T-helper 1 cell treated with Interleukin-12 subunit alpha and Interleukin-12 subunit beta and Interleukin-4 antibody, amounts not matched to agents 30 ng/mL and 1 ng/mL, for 36 hours (primary cell): Measurements from ENCODE around the gene ID1. TPM values are rescaled to one million over a fixed set of nuclear protein-coding genes. Genes with fewer than 3 reads are reported as not detected.

ENCODE experiments used
- intact Hi-C: fragments of 100-400 bp; cut with micrococcal nuclease; formaldehyde crosslinking; loops from one replicate; pipeline ENCODE4 v1.15.1; 2024
- total RNA-seq: library from RNA; stranded (reverse); gene quantifications from 2 replicates; pipeline ENCODE4 v1.2.3, GENCODE V29; 2022

ID1 gene, protein sequence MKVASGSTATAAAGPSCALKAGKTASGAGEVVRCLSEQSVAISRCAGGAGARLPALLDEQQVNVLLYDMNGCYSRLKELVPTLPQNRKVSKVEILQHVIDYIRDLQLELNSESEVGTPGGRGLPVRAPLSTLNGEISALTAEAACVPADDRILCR
- total RNA-seq: 0.64 and 0.80 TPM in 2 replicates

DNA sequence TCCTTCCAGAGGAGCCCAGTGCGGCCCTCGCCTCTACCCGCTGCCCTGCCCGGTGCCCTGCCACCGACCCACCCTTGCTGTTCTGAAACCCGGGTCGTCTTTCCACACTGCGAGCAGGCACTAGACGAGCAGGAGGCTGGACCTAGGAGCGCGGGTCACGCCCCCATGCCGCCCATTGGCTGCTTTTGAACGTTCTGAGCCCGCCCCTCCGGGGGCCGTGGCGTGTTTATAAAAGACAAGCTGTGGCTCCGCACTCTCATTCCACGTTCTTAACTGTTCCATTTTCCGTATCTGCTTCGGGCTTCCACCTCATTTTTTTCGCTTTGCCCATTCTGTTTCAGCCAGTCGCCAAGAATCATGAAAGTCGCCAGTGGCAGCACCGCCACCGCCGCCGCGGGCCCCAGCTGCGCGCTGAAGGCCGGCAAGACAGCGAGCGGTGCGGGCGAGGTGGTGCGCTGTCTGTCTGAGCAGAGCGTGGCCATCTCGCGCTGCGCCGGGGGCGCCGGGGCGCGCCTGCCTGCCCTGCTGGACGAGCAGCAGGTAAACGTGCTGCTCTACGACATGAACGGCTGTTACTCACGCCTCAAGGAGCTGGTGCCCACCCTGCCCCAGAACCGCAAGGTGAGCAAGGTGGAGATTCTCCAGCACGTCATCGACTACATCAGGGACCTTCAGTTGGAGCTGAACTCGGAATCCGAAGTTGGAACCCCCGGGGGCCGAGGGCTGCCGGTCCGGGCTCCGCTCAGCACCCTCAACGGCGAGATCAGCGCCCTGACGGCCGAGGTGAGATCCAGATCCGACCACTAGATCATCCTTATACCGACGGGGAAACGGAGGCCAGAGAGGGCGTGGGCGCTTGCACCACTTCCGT, at the start of gene ID1:
TSS of gene ID1 (plus strand) at position 259 of the 871 bp plus-strand sequence. CDS start at position 358, 99 bp downstream.
- intact Hi-C loops: loop anchor here (1.0 to 2.0 kb wide), 6 partner anchors 8 to 144 kb away; partner anchors contain the start of gene HM13

- intact Hi-C loops: loop anchor here (1.0 kb wide), 5 partner anchors 10 to 164 kb away; partner anchors contain the start of gene HM13
Observed at GRCh38 chr20:31559704-31560093, 45.4 kb upstream of the ID1 start.

DNA sequence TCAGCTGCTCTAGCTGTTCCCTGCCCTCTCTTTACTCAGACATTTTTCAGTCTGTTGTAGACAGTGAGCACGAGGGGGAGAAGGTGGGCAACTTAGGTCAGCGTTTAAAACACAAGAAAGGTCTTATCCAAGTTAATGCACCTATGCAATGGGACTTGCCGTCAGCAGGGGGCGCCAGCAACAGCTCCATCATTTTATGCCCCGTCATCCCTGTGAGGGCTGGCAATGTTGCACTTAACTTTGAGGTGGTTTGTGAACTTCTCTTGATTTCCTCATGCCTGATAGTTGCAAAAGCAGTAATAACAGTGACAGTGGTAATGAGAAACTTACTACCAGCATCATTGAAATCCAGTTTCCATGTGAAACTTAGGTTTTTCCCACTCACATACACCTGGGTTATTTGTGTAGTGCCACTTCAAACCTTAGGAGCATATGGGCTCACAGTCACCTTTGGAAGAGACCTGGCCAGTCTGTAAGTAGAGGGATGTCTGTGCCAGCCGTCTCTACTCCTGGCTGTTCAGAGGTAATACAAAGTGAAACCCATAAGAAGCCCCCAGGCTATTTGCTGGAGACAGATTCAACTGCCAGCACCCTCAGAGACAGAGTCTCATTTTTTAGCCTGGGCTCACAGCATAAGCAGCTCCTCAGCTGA, 44.9 kb upstream of the ID1 start:
- intact Hi-C loops: loop anchor here (1.0 kb wide), 5 partner anchors 9 to 163 kb away; partner anchors contain the start of gene HM13

DNA sequence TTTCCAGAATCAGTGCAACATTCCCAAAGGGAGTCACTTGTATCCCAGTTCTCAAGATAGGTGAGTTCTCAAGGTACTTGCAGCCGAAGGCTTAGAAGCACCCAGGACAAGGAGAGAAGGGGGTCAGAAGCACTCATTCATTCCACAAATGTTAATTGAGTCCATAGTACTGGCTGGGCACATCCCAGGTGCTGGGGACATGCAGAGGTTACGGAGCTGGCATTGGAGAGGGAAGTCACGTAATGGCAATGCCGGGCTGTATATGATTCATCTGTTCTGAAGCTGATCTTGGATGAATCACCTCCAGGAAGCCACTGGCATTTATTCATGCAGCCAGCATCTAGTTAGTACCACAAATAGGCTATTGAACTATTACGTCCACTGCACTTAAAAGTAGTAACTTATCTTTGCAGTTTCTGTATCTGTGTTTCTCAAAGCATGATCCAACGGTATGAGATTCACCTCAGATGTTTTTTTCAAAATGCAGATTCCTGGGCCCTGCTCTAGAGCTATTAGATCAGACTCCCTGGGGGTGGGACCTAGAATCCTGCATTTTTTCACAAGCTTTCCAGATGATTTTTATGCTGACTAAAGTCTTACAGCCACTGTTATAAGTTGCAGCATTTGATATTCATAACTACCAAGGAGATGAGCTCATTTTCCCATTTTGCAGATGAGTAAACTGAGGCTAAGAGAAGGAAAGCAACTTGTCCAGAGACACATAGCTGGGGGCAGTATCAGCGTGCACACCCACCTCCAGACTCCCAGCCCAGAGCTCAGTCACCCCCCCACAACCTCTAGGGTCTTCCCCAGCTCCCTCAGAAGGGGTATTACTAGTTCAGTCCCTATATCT, 44.1 kb upstream of the ID1 start:
- intact Hi-C loops: loop anchor here (1.0 kb wide), 5 partner anchors 8 to 162 kb away; partner anchors contain the start of gene HM13

DNA sequence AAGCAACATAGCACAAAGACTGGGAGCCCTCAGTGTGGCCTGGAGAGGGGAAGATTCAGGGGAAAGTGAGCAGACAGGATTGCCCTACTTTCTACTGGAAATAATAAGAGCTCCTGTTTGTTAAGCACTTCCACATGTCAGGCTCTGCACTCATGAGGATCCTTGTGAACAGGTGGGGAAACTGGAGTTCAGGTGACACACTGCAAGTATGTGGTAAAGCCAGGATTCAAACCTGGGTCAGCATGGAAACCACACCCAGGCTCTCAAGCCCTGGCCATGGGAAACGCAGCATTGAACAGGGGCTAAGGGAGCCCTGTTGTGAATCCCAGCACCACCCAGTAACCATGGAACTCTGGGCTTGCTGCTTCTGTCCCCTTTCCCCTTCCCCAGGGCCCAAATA, 42.8 kb upstream of the ID1 start:
- intact Hi-C loops: no loop called here

- intact Hi-C loops: no loop called here
Observed at GRCh38 chr20:31564284-31564683, 40.8 kb upstream of the ID1 start.

DNA sequence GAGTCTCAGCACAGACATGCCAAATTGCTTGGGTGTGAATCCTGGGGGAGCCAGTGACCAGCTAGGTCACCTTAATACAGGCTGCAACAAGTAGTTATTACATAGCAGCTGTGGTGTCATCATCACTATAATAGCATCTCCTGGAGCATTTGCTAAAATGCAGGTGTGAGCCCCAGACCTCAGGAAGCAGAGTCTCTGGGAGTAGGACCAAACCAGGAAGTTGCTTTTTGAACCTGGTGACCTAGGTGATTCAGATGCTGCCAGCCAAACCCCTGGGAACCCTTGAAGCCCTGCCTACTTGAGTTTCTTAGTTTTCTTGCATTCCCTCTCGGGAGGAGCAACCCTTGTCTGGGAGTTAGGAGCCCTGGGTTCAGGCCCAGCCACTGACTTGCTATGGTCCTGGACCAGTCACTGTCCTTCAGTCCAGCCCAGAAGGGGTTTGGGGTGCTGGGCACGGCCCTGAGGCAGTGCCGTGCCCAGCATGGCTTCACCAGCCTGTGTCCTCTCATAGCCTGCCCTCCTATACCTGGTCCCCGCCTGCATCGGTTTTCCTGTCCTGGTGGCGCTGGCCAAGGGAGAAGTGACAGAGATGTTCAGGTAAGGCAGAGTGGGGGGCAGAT, 39.3 kb upstream of the ID1 start:
- intact Hi-C loops: no loop called here

DNA sequence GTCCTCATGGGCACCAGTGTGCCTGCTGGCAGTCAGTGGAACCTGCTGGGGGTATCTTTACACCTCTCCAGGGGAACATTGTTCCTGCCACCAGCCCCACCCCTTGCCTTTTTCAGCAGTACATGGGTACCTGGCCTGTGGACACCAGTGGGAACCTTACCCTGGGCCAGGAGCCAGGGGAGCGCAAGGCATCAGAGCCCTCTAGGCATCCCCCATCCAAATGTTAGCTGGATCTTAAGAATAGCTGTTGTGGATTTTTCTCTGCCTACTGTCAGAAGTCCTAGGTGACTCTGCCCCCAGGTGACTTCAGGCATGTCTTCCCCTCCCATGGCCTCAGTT, 38.8 kb upstream of the ID1 start:
- intact Hi-C loops: no loop called here

DNA sequence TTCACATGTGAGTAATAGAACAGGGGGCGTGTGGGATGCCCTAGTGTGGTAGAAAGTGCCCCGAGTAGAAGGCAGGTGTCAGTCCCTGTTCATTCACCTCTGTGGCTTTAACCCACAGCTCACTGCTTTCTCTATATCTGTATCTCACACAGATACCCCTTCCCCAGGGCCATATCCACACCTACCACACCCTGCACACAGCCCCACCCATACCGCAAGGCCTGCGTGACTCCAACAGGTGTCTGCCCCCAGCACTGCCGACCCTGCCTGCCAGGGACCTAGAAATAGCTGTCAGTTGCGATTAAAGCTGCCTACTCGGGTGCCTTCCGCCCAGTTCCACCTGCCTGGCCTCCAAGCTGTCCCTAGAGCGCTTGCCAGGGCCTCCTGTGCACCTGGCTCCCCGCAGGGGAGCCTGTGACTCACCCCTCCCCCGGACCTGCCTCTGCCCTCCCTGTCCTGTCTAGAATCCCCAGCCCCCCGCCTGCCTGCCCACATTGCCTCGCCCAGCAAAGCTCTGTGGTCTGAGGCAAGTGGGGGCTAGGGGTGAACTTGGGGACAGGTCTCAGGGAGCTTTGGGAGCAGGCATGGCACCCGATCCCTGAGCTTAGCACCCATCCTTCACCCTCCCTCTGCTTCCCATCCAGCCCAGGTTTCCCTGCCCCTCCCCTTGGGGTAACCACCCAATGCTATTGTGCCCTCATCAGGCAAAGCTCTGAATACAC, 38.3 kb upstream of the ID1 start:
- intact Hi-C loops: no loop called here

- intact Hi-C loops: no loop called here
Observed at GRCh38 chr20:31567380-31567720, 37.7 kb upstream of the ID1 start.

GRCh38 chr20:31568041-31568731, 36.9 kb upstream of the ID1 start:
- intact Hi-C loops: no loop called here

GRCh38 chr20:31568773-31569162, 36.3 kb upstream of the ID1 start:
- intact Hi-C loops: loop anchor here (1.0 kb wide), 2 partner anchors 8 to 45 kb away; no protein-coding TSS in a partner anchor

- intact Hi-C loops: loop anchor here (1.0 to 5.0 kb wide), 3 partner anchors 9 to 168 kb away; partner anchors contain the start of gene TPX2
Observed at GRCh38 chr20:31569163-31570020, 35.7 kb upstream of the ID1 start.

DNA sequence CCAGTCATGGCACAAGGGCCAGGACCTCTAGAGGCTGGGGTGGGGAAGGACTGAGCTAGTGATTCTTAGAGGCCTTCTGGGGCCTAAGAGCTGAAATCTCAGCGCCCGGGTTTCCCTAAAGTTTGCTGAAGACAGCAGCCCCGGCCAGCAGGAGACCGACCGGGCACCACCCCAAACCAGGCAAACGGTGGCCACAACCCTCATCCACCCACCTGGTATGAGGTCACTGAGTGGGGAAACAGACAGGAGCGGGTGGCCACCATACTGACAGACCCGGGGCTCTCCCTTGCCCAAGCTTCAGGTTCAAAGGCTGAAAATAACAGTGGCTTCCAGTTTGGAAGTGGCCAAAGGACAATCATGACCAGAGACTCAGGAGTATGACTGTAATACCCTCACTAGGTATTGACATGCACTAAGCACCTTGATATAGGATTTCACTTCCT, 35.0 kb upstream of the ID1 start:
- intact Hi-C loops: loop anchor here (5.0 kb wide), 1 partner anchor 167 kb away; the partner anchor contains the start of gene TPX2

- intact Hi-C loops: loop anchor here (5.0 kb wide), 1 partner anchor 166 kb away; the partner anchor contains the start of gene TPX2
Observed at GRCh38 chr20:31570735-31571617, 34.1 kb upstream of the ID1 start.

- intact Hi-C loops: loop anchor here (1.0 to 5.0 kb wide), 4 partner anchors 9 to 165 kb away; partner anchors contain the start of genes HM13 and TPX2
Observed at GRCh38 chr20:31572042-31572700, 32.9 kb upstream of the ID1 start.
